ENCODE measurements around the gene ZSWIM4.
"Not testable (repeated sequence)": the region's sequence is repeated elsewhere in the genome, so short reads cannot be mapped to it uniquely, and the experiment has no call there.

The ZSWIM4 gene

GRCh38 chr19:13794757-13795589 is at the start of gene ZSWIM4:
ZSWIM4 (plus strand) TSS chr19:13795443; CDS start chr19:13795649, 206 bp downstream.
- ATAC-seq = peak; percentile 99 to 100

- ATAC-seq = no peak
Observed at GRCh38 chr19:13747098-13747453, 48.2 kb upstream of the ZSWIM4 start.

GRCh38 chr19:13748169-13748828 is 46.9 kb upstream of the ZSWIM4 start:
- peak in 1 of 2 donors; percentile 0 for ATAC-seq

- ATAC-seq = no peak
Observed at GRCh38 chr19:13751436-13751835, 43.8 kb upstream of the ZSWIM4 start.

- not testable (repeated sequence) for ATAC-seq
Observed at GRCh38 chr19:13753622-13754021, 41.6 kb upstream of the ZSWIM4 start.

- no peak for ATAC-seq
Observed at GRCh38 chr19:13756210-13756609, 39.0 kb upstream of the ZSWIM4 start.

- ATAC-seq = no peak
Observed at GRCh38 chr19:13757805-13758772, 37.2 kb upstream of the ZSWIM4 start.

- no peak for ATAC-seq
Observed at GRCh38 chr19:13758795-13759194, 36.4 kb upstream of the ZSWIM4 start.

- ATAC-seq = no peak
Observed at GRCh38 chr19:13761423-13761822, 33.8 kb upstream of the ZSWIM4 start.

- ATAC-seq = no peak
Observed at GRCh38 chr19:13762635-13763235, 32.5 kb upstream of the ZSWIM4 start.

GRCh38 chr19:13763265-13763664 is 32.0 kb upstream of the ZSWIM4 start:
- no peak for ATAC-seq

GRCh38 chr19:13764101-13764807 is 31.0 kb upstream of the ZSWIM4 start, which contains the start of gene MRI1:
MRI1 (plus strand) TSS chr19:13764522; CDS start chr19:13764589, 67 bp downstream.
- peak; percentile 69 to 81 for ATAC-seq

GRCh38 chr19:13764821-13765394 is 30.3 kb upstream of the ZSWIM4 start:
- peak; percentile 49 to 67 for ATAC-seq

GRCh38 chr19:13765395-13766094 is 29.7 kb upstream of the ZSWIM4 start:
- no peak for ATAC-seq

GRCh38 chr19:13766095-13766481 is 29.2 kb upstream of the ZSWIM4 start:
- ATAC-seq = no peak

GRCh38 chr19:13768510-13768909 is 26.7 kb upstream of the ZSWIM4 start:
- no peak for ATAC-seq

- no peak for ATAC-seq
Observed at GRCh38 chr19:13770013-13770635, 25.1 kb upstream of the ZSWIM4 start.

- ATAC-seq = peak; percentile 100
Observed at GRCh38 chr19:13774217-13775191, 20.7 kb upstream of the ZSWIM4 start, which contains the start of gene C19orf53. C19orf53 (plus strand) TSS chr19:13774456; CDS start chr19:13774478, 22 bp downstream.

- ATAC-seq = no peak
Observed at GRCh38 chr19:13778398-13778797, 16.8 kb upstream of the ZSWIM4 start.
